Fibroblast of skin of back (primary cell): ENCODE measurements around the gene ESPL1.
"Not testable (repeated sequence)": the region's sequence is repeated elsewhere in the genome, so short reads cannot be mapped to it uniquely, and the experiment has no call there.

ENCODE experiments used
- DNase-seq: peaks from one replicate; pipeline ENCODE4 v3.0.0-alpha.2; 2013

The ESPL1 gene

GRCh38 chr12:53300187-53300586 lies 32.1 kb downstream of the ESPL1 start:
- DNase-seq: peak; percentile 42

GRCh38 chr12:53302903-53303302 lies 34.8 kb downstream of the ESPL1 start:
- DNase-seq: no peak

DNA sequence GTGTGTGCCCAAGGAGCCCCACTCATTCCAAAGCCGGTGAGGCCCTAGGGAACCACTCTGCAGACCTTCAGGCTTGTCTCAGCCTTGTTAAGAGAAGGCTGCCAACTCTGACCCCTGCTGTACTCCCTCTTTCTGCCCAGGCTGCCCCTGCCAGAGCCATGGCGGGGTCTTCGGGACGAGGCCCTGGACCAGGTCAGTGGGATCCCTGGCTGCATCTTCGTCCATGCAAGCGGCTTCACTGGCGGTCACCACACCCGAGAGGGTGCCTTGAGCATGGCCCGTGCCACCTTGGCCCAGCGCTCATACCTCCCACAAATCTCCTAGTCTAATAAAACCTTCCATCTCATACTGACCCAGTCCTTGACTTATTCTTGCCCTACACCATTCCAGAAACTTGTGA lies 38.7 kb downstream of the ESPL1 start:
- no peak for DNase-seq

DNA sequence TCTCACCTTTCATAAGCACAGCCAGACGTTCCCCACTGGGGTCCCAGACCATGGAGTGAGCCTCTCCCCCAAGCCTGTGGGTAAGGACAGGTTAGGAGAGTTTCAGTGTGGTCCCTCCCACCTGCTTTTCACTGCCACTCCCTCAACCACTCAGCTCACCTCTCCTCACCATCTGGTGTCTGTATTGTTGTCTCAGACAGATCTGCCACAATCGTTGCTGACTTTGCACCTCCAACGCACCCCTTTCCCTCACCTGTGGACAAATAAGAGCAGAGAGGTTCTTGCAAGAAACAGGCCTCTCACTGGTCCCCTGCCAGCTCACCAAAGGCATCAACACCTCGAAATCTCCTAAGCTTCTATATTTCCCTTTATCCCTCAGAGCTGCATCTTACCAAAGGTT lies 40.2 kb downstream of the ESPL1 start:
- no peak for DNase-seq

GRCh38 chr12:53313996-53314395 lies 45.9 kb downstream of the ESPL1 start:
- no peak for DNase-seq

- no peak for DNase-seq
These were observed 52.5 kb downstream of the ESPL1 start for GRCh38 chr12:53320352-53321195.

DNA sequence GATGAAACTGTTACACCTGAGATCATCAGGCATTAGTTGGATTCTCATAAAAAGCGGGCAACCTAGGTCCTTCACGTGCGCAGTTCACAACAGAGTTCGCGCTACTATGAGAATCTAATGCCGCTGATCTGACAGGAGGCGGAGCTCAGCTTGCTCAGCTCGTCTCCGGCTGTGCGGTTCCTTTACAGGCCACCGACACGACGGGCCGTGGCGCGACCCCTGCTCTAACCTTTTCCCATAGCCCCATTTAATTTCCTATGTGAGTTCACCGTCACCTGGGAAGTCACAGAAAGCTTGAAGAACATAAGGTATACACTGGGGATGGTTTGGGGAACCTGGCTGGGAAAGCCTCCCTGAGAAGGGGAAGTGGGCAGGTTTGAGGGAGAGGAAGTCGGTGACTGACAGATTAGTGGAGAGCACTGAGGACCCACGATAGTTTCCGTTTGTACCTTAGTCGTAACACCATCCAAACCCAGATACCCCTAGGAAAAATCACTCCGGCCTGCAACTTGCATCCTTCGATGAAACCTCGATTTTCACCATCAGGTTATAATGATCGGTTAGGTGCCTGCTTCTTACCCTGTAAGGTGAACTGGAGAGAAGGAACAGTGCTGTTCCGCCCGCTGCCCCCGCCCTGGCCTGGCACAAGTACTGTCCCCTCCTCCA lies 56.1 kb downstream of the ESPL1 start:
- peak; percentile 12 for DNase-seq

DNA sequence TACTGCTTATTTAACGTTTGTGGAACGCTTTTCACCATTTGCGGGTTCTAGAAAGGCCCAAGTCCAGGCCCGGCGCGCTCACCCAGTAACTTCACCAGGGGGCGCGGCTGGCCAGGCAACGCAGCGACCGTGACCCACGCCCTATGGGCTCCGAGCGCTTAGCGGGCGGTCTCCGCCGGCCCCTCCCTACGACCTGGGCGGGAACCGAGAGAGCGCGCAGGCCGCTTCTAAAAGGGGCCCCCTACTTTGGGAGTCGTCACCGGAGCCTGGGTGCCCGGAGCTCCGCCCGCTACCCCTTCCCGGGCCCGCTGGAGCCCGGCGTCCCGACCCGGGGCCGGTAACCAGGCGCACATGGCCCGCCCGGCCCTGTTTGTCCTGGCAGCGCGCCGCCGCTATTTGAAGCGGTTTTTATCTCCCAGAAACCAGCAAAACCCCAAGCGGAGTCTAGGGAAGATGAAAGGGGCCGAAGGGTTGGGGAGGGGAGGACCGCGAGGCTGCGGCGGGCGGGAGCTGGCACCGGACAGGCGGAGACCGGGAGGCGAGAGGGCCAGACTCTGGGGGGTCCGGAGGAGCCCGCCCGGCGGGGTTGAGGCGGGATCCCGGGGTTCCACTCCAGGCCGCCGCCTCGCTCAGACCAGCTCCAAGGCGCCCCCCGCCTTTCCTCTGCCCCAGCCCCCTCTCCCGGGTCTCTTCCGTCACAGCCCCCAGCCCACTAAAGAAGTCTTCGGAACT lies 56.8 kb downstream of the ESPL1 start:
- peak; percentile 91 for DNase-seq

GRCh38 chr12:53325511-53326061 lies 57.5 kb downstream of the ESPL1 start:
- peak; percentile 9 for DNase-seq

DNA sequence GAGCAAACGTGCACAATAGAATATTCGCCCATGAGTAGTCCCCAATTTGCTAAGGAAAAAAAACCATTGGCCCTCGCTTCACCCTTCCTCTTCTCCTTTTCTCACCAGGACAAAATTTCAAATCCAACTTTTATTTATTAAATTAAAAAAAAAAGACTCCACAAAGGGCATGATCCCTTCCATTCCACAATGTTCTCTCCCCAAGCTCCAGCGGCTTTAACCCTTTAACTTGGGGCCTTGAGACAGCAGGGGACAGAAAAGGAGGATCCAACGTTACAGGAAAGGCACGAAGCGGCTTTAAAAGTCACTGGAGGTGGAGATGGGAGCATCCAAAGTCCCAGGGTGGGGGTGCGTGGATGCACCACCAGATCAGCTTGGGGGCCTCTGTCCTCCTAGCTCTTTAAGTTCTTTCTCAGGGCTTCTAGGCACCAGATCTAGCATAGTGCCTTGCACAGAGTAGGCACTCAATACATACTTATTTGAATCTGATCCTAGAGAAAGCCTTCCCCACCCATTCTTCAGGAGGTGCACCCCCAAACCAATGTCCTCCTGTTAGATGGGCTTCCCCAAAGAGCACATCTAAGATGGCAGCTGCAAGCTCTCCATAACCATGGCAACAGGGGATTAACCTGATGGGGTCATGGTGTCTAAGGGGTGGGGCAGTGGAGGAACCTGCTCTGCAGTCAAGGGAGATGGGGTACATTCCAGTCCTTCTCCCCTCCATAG lies 58.5 kb downstream of the ESPL1 start:
- DNase-seq: no peak

GRCh38 chr12:53327435-53328042 lies 59.4 kb downstream of the ESPL1 start:
- peak; percentile 15 for DNase-seq

DNA sequence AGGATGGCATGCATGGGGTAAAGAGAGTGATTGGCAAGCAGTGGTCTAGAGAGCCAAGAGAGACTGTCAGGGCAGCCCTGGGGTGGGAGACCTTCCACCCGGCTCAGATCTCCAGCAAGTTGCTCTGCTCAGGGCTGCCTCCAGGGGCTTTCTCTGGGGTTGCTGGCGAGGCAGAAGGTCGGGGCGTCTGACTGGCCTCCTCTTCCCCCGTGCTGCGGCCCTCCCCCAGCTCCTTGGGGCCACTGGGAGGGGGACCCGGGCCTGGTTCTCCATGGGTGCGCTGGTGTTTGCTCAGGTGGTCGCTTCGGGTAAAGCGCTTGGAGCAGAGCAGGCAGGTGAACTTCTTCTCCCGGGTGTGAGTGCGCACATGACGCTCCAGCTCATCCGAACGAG lies 59.9 kb downstream of the ESPL1 start:
- no peak for DNase-seq

- DNase-seq: peak; percentile 9
These were observed 62.6 kb downstream of the ESPL1 start for GRCh38 chr12:53330671-53331070.

DNA sequence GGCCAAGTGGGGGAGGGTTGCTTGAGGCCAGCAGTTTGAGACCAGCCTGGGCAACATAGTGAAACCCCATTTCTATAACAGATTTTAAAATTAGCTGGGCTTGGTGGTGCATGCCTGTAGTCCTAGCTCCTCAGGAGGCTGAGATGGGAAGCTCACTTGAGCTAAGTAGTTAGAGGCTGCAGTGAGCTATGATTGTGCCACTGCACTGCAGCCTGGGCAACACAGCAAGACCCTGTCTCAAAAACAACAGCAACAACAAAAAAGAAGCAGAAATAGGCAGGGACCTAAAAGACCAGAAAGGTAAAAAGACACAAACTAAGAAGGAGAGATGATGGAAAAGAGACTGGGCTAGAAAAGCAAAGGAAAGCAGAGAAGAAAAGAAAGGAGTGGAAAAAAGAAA lies 64.2 kb downstream of the ESPL1 start:
- DNase-seq: not testable (repeated sequence)

GRCh38 chr12:53332744-53333143 lies 64.6 kb downstream of the ESPL1 start:
- no peak for DNase-seq

DNA sequence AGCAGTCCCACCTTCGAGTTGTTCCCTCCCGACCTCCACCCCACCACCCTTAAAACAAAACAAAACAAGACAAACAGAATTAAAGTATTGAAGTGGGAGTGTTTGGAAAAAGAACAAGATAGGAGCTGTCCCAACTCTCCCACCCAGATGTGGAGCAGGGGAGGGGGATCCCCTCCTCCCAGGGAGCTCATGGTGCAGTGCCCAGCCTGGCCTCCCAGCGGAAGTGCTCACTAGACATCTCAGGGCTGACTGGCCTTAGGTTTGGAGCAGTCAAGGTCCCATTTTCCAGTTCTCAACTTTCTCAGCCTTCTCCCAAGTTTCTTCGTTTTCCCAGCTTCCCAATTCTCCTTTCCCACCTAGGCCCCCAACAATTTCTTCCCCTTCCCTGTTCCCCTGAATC lies 65.2 kb downstream of the ESPL1 start:
- DNase-seq: no peak

- DNase-seq: no peak
These were observed 65.7 kb downstream of the ESPL1 start for GRCh38 chr12:53333845-53334244.

- no peak for DNase-seq
These were observed 66.7 kb downstream of the ESPL1 start for GRCh38 chr12:53334822-53335221.

DNA sequence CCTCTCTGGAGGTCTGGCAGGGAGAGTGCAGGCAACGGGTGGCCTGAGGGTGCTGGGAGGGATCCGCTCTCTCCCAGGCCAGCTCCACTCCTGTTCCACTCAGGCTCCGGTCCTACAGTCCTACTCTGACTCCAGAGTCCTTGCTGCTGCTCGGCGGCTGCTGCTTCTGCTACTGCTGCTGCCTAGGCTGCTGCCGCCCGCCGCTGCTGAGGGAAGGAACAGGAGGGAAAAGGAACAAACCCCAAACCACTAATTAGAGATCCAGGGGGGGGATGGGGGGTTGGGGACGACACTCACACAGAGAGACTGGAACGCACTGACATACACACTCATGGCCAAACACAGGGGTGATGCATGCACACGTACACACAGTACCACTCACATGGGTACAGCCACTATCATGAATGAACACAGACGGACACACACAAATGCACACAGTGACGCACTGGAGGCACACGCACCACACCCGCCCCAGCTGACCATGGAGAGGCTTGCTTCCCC lies 68.1 kb downstream of the ESPL1 start, which contains the start of gene SP7:
Gene SP7, minus strand, starts transcription at position 174 of the 501 bp plus-strand sequence. CDS start 708 bp downstream, outside the sequence.
- DNase-seq: no peak

DNA sequence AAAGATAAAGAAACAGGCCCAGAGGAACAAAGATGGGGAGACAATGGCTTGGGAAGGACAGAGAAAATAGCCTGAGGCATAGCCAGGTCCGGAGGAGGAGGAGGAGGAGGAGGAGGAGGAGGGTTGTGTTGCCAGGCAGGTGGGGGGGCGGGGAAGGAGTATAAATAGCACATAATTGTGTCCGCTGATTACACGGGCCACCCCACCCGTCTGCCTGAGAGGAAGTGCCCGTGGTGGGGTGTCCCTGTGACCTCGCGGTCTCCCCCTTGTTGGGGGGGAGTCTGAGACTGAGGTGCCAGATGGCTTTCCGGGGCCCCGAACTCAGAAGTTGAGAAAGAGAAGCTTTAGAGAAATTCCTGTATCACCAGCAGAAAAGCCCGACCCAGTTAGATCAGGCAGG lies 69.9 kb downstream of the ESPL1 start:
- no peak for DNase-seq

DNA sequence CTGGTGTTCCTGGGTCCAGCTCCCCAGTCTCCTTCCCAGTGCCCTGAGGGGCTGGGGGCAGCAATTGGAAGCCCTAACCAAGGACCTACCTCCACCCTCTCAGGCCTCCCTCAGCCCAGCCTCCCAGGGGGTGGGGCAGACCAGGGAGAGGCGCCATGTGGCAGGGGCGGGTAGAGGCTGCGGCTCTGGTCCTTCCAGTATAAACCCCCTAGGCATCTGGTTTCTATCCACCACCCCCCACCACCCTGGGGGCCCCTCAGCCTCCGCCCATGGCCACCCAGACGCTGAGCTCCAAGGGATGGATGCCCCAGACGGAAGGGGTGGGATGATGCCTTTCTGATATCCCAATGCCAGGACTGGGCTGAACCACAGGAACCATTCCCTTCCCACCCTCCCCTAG lies 70.8 kb downstream of the ESPL1 start:
- no peak for DNase-seq

GRCh38 chr12:53340398-53340797 lies 72.3 kb downstream of the ESPL1 start:
- DNase-seq: no peak
